Central memory CD8-positive, alpha-beta T cell (primary cell): ENCODE data around the gene RND3.

Source experiments
- ATAC-seq: fragments of 150-1000 bp; cut with Tn5 transposase; replicated peaks from 2 replicates; pipeline ENCODE4 v1.10.0; 2022; ENCODE audit warnings: mild to moderate bottlenecking, moderate FRiP score, moderate number of reproducible peaks; ENCODE audit not compliant: poor library complexity, severe bottlenecking; ENCODE audit errors: extremely low read depth
- DNase-seq, 2 donors: peaks; one replicate each; pipeline ENCODE4 v3.0.0; 2021; ENCODE audit warnings: low spot score in 2 of 2
- H3K27ac Mint-ChIP-seq: one replicate; pipeline ENCODE4 v1.8.0; 2022; ENCODE audit warnings: low read depth, mild to moderate bottlenecking, moderate library complexity, mixed read lengths
- H3K27me3 Mint-ChIP-seq: one replicate; pipeline ENCODE4 v1.8.0; 2022; ENCODE audit warnings: mixed read lengths
- H3K36me3 Mint-ChIP-seq: one replicate; pipeline ENCODE4 v1.8.0; 2022; ENCODE audit warnings: mild to moderate bottlenecking, moderate library complexity, mixed read lengths; ENCODE audit not compliant: insufficient read depth
- H3K4me1 Mint-ChIP-seq: one replicate; pipeline ENCODE4 v1.8.0; 2022; ENCODE audit warnings: mixed read lengths
- H3K4me3 Mint-ChIP-seq: one replicate; pipeline ENCODE4 v1.8.0; 2022; ENCODE audit warnings: mild to moderate bottlenecking, moderate library complexity, mixed read lengths
- H3K9me3 Mint-ChIP-seq: one replicate; pipeline ENCODE4 v1.8.0; 2022; ENCODE audit warnings: mixed read lengths

RND3 gene

DNA sequence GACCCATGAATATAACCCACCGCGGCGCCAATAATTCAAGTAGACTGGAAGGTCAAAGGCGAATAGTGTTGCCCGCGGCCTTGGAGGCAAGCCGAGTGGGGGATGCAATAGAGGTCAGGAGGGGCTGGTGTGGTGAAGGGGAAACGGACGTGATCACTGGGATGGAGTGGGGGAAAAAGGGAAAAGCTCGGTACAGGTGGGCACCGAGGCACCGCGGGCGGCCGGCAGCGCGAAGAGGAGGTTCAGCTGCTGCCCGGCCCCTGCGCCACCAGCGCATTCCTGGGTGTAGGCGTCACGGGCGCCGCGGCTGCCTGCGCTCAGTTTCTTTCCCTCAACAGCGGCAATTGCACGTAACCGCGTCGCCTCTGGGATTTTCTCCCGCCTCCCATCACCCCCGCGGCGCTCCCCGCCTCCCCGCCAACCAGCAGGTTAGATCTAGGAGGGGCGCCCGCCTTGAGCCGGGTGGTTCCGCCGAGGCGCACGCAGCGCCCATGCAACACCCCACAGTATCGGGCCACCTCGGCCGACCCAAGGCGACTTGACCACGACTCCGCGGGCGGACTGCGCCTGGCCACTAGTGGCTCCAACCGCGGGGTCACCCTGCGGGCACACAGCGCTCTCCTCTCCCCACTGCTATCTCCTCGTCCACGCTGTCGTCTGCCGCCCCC lies 1.5 kb downstream of the RND3 start:
- ATAC-seq (no peak), DNase-seq (no peak)
- Mint-ChIP-seq H3K27ac (no peak overlapping the region), H3K4me3 (no peak overlapping the region), H3K4me1 (peaks cover 14% of the 10 kb centered on the region), H3K36me3 (no peaks in the 10 kb centered on the region), H3K27me3 (peaks cover 51% of the 10 kb centered on the region), H3K9me3 (no peaks in the 10 kb centered on the region)

DNA sequence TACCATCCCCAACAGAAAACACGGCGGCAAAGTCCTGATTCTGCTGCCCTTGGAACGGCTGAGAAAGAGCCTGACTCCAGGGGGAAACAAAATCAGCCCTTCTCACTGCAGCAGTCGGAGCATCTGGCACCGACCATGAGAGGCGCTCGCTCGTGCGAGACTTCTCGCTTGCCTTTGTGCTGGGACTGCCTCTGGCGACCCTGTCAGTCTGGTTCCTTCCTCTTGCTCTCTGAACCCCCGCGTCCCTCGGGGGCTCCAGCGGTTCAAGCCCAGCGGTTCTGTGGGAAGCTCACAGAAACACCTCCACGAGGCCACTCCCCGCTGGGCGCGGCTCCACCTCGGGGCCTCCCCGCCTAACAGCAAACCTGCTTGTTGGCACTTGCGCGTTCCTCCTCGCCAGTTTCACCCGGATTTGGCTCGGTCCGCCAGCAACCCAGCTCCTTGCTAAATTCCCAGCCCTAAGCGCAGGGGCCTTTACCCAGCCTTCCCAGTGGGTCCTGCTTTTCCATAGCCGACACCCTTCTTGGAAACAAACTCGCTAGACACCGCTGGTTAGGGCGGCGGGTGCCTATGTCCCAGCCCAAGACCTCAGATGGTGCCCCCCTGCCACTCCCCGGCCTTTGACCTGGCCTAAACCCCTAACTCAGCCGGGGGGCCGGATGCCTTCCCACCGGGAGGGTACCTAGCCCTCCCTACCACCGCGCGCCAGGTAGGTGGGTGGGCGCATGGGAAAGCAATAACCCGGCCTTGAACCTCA lies 2.2 kb downstream of the RND3 start:
- Mint-ChIP-seq H3K4me3 (no peak overlapping the region), H3K27me3 (peaks cover 51% of the 10 kb centered on the region), H3K36me3 (no peaks in the 10 kb centered on the region), H3K27ac (no peak overlapping the region), H3K4me1 (peaks cover 14% of the 10 kb centered on the region), H3K9me3 (no peaks in the 10 kb centered on the region)
- ATAC-seq: no peak
- no peak for DNase-seq

DNA sequence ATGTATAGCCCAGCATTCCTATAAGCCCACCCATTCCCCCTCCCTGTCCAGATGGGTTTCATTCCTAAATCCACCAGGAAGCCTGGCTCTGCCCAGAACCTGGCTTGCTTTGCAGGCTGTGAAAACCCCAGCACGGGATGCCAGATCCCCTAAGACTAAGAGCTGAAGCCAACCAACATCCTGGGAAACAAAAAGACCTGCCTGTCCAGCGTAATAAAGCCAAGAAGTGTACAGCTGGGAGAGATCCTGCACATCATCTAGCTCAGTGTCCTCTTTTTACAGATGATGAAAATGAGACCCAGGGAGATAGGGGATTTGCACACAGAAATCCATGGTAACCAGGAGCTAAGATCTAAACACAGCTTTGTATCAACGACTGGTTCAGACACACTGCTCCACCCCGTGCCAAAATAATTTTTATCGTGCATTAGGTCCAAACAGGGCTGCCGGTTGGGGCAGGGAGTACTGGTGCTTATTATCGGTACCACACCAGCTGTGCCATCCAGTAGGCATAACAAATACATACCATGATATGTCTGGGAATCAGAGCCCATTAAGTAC lies 2.9 kb downstream of the RND3 start:
- no peaks in the 10 kb centered on the region for H3K9me3 Mint-ChIP-seq
- DNase-seq: no peak
- no peak overlapping the region for H3K27ac Mint-ChIP-seq
- ATAC-seq: no peak
- H3K36me3 Mint-ChIP-seq: no peaks in the 10 kb centered on the region
- peaks cover 46% of the 10 kb centered on the region for H3K27me3 Mint-ChIP-seq
- H3K4me1 Mint-ChIP-seq: peaks cover 14% of the 10 kb centered on the region
- H3K4me3 Mint-ChIP-seq: no peak overlapping the region

DNA sequence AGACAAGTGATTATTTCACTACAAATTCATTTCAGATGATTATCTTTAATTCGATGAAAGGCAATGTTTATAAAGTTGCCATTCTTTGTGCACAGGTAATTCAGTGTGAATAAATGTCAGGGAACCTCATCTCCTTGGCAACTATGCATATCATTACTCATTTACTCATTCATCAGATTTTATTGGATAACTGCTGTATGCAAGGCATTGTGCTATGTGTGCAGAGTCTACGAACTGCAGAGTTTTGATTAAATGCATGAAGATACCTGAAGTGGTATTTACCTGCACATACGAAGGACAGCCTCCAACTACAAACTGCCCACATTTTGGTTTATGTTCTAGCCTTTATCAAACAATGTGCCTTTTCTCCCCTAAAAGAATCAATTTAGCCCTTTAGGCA lies 3.5 kb downstream of the RND3 start:
- Mint-ChIP-seq H3K9me3 (no peaks in the 10 kb centered on the region), H3K4me1 (peaks cover 14% of the 10 kb centered on the region), H3K27ac (no peak overlapping the region), H3K36me3 (no peaks in the 10 kb centered on the region), H3K4me3 (no peak overlapping the region), H3K27me3 (peaks cover 41% of the 10 kb centered on the region)
- no peak for ATAC-seq
- no peak for DNase-seq

- no peaks in the 10 kb centered on the region for H3K9me3 Mint-ChIP-seq
- H3K4me1 Mint-ChIP-seq: peaks cover 14% of the 10 kb centered on the region
- ATAC-seq: no peak
- no peak overlapping the region for H3K4me3 Mint-ChIP-seq
- H3K36me3 Mint-ChIP-seq: no peaks in the 10 kb centered on the region
- H3K27me3 Mint-ChIP-seq: peaks cover 36% of the 10 kb centered on the region
- DNase-seq: no peak
- H3K27ac Mint-ChIP-seq: no peak overlapping the region
These were observed 3.9 kb downstream of the RND3 start for GRCh38 chr2:150483532-150483931.

- Mint-ChIP-seq H3K36me3 (no peaks in the 10 kb centered on the region), H3K27ac (no peak overlapping the region), H3K9me3 (no peaks in the 10 kb centered on the region), H3K4me1 (peaks cover 14% of the 10 kb centered on the region), H3K27me3 (peaks cover 29% of the 10 kb centered on the region), H3K4me3 (no peak overlapping the region)
- ATAC-seq (no peak), DNase-seq (no peak)
These were observed 4.6 kb downstream of the RND3 start for GRCh38 chr2:150482667-150483400.

GRCh38 chr2:150482111-150482510 lies 5.4 kb downstream of the RND3 start:
- no peak for ATAC-seq
- no peak for DNase-seq
- peaks cover 9% of the 10 kb centered on the region for H3K4me1 Mint-ChIP-seq
- H3K27me3 Mint-ChIP-seq: peaks cover 22% of the 10 kb centered on the region
- H3K4me3 Mint-ChIP-seq: no peak overlapping the region
- no peaks in the 10 kb centered on the region for H3K36me3 Mint-ChIP-seq
- H3K9me3 Mint-ChIP-seq: no peaks in the 10 kb centered on the region
- H3K27ac Mint-ChIP-seq: no peak overlapping the region

GRCh38 chr2:150480971-150481830 lies 6.3 kb downstream of the RND3 start:
- Mint-ChIP-seq H3K27me3 (peaks cover 13% of the 10 kb centered on the region), H3K9me3 (no peaks in the 10 kb centered on the region), H3K27ac (no peak overlapping the region), H3K4me3 (no peak overlapping the region), H3K4me1 (peaks cover under 1% of the 10 kb centered on the region), H3K36me3 (no peaks in the 10 kb centered on the region)
- ATAC-seq (no peak), DNase-seq (no peak)

DNA sequence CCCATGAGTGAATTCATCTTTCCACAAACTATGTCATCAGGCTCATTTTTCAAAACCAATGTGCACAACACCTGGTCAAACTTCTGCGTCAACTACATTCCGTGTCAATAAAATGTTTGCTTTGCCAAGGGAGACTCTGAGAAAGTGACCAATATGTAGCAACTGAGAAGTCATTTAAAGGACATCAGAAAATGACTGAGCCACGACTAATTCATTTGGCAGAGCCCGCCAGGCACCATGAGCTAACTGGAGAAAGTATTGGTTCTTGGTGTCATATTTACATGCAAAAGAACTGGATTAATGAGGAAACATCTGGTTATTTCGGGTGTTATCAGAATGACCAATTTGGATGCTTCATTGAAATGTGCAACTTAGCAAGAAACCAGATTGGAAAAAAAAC lies 7.2 kb downstream of the RND3 start:
- no peak overlapping the region for H3K4me3 Mint-ChIP-seq
- no peak for DNase-seq
- H3K4me1 Mint-ChIP-seq: no peaks in the 10 kb centered on the region
- ATAC-seq: no peak
- H3K36me3 Mint-ChIP-seq: no peaks in the 10 kb centered on the region
- no peak overlapping the region for H3K27ac Mint-ChIP-seq
- H3K9me3 Mint-ChIP-seq: no peaks in the 10 kb centered on the region
- H3K27me3 Mint-ChIP-seq: peaks cover 3% of the 10 kb centered on the region

DNA sequence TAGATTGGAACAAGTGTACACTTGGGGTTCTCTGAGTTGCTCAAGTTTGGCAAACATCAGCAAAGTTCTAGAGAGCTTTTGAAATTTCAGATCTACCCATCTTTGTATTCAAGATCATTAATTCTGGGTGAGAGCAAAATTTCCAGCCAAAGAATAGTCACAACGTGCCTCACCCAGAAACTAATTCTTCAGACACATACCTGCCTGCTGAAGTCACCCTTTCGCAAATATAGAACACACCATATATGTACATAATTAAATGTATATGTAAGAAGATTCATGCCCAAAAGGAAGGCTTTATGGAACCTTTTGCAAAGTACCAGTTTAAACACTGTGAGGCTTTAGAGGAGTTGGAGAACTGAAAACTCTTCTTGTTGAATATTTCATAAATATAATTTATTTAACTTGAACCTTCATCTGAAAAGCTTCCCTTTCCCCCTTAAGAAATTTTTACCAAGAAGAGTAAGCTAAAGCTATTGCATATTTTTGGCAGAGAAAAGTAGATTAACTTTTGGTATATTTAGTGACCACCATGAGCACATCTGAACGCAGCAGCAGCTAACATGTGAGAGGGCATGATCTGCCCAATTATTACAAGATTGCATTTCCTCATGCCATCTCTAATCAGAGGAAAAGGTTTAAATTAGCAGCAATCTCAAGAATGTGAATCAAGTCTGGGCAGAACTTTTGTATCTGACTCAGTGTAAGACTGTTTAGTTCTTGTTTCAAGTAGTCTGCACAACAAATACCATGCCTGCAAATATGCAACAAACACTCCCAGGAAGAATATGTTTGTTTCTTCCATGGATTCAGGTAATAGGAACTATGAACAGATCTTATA lies 8.2 kb downstream of the RND3 start:
- no peak for ATAC-seq
- DNase-seq: no peak
- no peaks in the 10 kb centered on the region for H3K36me3 Mint-ChIP-seq
- H3K9me3 Mint-ChIP-seq: peaks cover under 1% of the 10 kb centered on the region
- no peaks in the 10 kb centered on the region for H3K4me1 Mint-ChIP-seq
- H3K27me3 Mint-ChIP-seq: no peaks in the 10 kb centered on the region
- H3K4me3 Mint-ChIP-seq: no peak overlapping the region
- no peak overlapping the region for H3K27ac Mint-ChIP-seq

DNA sequence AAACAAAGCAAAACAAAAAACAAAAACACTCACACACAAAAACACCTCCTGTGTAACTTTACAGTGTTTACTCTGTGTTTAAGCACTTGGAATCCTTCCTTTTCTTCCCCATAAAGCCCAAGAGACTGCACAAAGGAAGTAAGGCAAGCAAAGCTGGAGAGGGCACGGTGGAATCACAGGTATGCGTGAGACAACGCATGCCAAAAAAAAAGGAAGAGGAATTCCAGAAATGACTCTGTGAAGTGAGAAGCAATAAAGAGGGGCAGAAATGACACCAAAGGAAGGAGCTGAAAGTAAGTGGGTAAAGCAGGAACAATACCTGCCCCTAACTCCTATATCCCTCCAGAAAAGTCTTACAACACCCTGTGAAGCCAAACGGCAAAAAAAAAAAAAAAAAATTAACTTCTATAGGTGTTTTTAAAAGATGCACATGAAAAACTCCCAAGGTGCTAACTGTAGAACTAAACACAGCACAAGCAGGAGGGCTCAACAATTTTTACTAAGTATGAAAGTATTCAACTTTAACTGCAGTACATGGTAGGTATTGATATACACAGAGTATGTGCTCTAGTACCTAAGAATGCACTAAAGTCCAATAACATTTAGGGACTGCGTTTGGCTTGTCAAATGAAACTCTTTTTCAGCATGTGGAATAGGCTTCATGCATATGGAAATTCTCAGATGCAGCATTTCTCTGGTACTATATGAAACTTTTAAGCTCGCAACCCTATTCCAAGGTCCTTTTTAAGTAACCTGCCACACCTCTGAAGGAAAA lies 9.1 kb downstream of the RND3 start:
- no peak for ATAC-seq
- Mint-ChIP-seq H3K27ac (no peak overlapping the region), H3K9me3 (peaks cover 4% of the 10 kb centered on the region), H3K4me3 (no peak overlapping the region), H3K27me3 (no peaks in the 10 kb centered on the region), H3K36me3 (no peaks in the 10 kb centered on the region), H3K4me1 (no peaks in the 10 kb centered on the region)
- DNase-seq: no peak
